Endodermal cell (in vitro differentiated cells): ENCODE results near the gene RRP1B. TPM values are rescaled to one million over a fixed set of nuclear protein-coding genes. Genes with fewer than 3 reads are reported as not detected.

Experiments used
- DNase-seq: peaks from one replicate; pipeline ENCODE4 v3.0.0-alpha.2; 2017
- H3K27ac ChIP-seq: 2 replicates; pipeline ENCODE4 v1.5.1; 2013; ENCODE audit warnings: mild to moderate bottlenecking, low read depth, low read length, moderate library complexity
- H3K27me3 ChIP-seq: 2 replicates; pipeline ENCODE4 v1.6.1; 2013; ENCODE audit warnings: mild to moderate bottlenecking, low read length, moderate library complexity; ENCODE audit not compliant: insufficient read depth, control insufficient read depth, poor library complexity, severe bottlenecking
- H3K36me3 ChIP-seq: 2 replicates; pipeline ENCODE4 v1.7.0; 2013; ENCODE audit warnings: mild to moderate bottlenecking, low read length, moderate library complexity; ENCODE audit not compliant: control insufficient read depth, insufficient read depth
- H3K4me1 ChIP-seq: one replicate; pipeline ENCODE4 v1.7.0; 2013; ENCODE audit warnings: low read length; ENCODE audit not compliant: control insufficient read depth, insufficient read depth
- H3K4me3 ChIP-seq: 2 replicates; pipeline ENCODE4 v1.5.1; 2013; ENCODE audit warnings: mild to moderate bottlenecking, low read length, moderate library complexity
- H3K9ac ChIP-seq: 2 replicates; pipeline ENCODE4 v1.6.1; 2013; ENCODE audit warnings: mild to moderate bottlenecking, low read length, moderate library complexity; ENCODE audit not compliant: poor library complexity, severe bottlenecking; ENCODE audit errors: extremely low read depth
- H3K9me3 ChIP-seq: 2 replicates; pipeline ENCODE4 v1.6.1; 2013; ENCODE audit warnings: mild to moderate bottlenecking, low read length, moderate library complexity; ENCODE audit not compliant: control insufficient read depth
- H3K27ac Mint-ChIP-seq: 2 replicates; pipeline ENCODE4 v1.8.0; 2020; ENCODE audit warnings: mixed read lengths
- H3K27me3 Mint-ChIP-seq: 2 replicates; pipeline ENCODE4 v1.8.0; 2021; ENCODE audit warnings: mild to moderate bottlenecking, mixed read lengths; ENCODE audit not compliant: insufficient read depth
- H3K36me3 Mint-ChIP-seq: 2 replicates; pipeline ENCODE4 v1.8.0; 2020; ENCODE audit warnings: low read depth, mixed read lengths
- H3K4me1 Mint-ChIP-seq: 2 replicates; pipeline ENCODE4 v1.8.0; 2020; ENCODE audit warnings: mixed read lengths
- H3K4me3 Mint-ChIP-seq: 2 replicates; pipeline ENCODE4 v1.8.0; 2020; ENCODE audit warnings: mild to moderate bottlenecking, moderate library complexity, mixed read lengths
- H3K9me3 Mint-ChIP-seq: 2 replicates; pipeline ENCODE4 v1.8.0; 2020; ENCODE audit warnings: mild to moderate bottlenecking, mixed read lengths
- CTCF ChIP-seq: fragments of 200-600 bp; sonication (generic); conservative IDR thresholded peaks from 2 replicates; pipeline ENCODE4 v1.5.0; 2021; ENCODE audit warnings: antibody characterized with exemption, mild to moderate bottlenecking
- whole genome bisulfite sequencing, 2 experiments: methylation state at CpG; one replicate each; pipeline versions ENCODE4 v1.1.5 to v1.1.7; 2013; ENCODE audit warnings: missing lambda C conversion rate in 2 of 2, mixed read lengths in 1 of 2; ENCODE audit not compliant: insufficient coverage in 1 of 2, insufficient read length in 1 of 2; 5-methylcytosine and 5-hydroxymethylcytosine counted together
- total RNA-seq, 2 donors: library from RNA; stranded (reverse); fragmentation: NEBNext Ultra II Directional in 1 of 2; extraction: Animal tissue kit (Norgen Biotek cat#: 25700) in 1 of 2; gene quantifications; 2 replicates in 1 of 2; 3 replicates in 1 of 2; pipeline ENCODE4 v1.2.1, GENCODE V29; 2021

Gene RRP1B
- total RNA-seq, 2 donors from 2014 or later = 44.1 to 46.0 TPM

GRCh38 chr21:43735236-43736091, 76.1 kb downstream of the RRP1B start:
- Histone ChIP-seq H3K36me3 (peaks cover 5% of the 10 kb centered on the region), H3K9ac (no peak overlapping the region), H3K4me1 (no peaks in the 10 kb centered on the region), H3K27me3 (no peaks in the 10 kb centered on the region), H3K9me3 (no peaks in the 10 kb centered on the region), H3K4me3 (no peak overlapping the region), H3K27ac (no peak overlapping the region)
- no peak for DNase-seq
- 90 to 92% methylated on average over 11 to 22 of the region's 22 CpGs for WGBS, 2 experiments
- Mint-ChIP-seq H3K27me3 (no peaks in the 10 kb centered on the region), H3K4me1 (peaks cover under 1% of the 10 kb centered on the region), H3K27ac (peak overlapping the region; percentile 35), H3K36me3 (peaks cover 10% of the 10 kb centered on the region), H3K4me3 (no peak overlapping the region), H3K9me3 (no peaks in the 10 kb centered on the region)
- TF ChIP-seq CTCF = no peak

- H3K4me3 ChIP-seq = no peak overlapping the region
- H3K36me3 ChIP-seq = peaks cover 5% of the 10 kb centered on the region
- no peak overlapping the region for H3K27ac Mint-ChIP-seq
- no peaks in the 10 kb centered on the region for H3K4me1 ChIP-seq
- peaks cover 10% of the 10 kb centered on the region for H3K36me3 Mint-ChIP-seq
- peaks cover 5% of the 10 kb centered on the region for H3K4me1 Mint-ChIP-seq
- no peaks in the 10 kb centered on the region for H3K27me3 Mint-ChIP-seq
- no peak for TF ChIP-seq CTCF
- H3K9me3 ChIP-seq = no peaks in the 10 kb centered on the region
- no peak overlapping the region for H3K27ac ChIP-seq
- DNase-seq = no peak
- H3K4me3 Mint-ChIP-seq = no peak overlapping the region
- no peaks in the 10 kb centered on the region for H3K27me3 ChIP-seq
- WGBS, 2 experiments = 95 to 97% methylated on average over 23 to 25 of the region's 25 CpGs
- H3K9me3 Mint-ChIP-seq = no peaks in the 10 kb centered on the region
- H3K9ac ChIP-seq = no peak overlapping the region
Measured at GRCh38 chr21:43736224-43736883, 77.0 kb downstream of the RRP1B start.

DNA sequence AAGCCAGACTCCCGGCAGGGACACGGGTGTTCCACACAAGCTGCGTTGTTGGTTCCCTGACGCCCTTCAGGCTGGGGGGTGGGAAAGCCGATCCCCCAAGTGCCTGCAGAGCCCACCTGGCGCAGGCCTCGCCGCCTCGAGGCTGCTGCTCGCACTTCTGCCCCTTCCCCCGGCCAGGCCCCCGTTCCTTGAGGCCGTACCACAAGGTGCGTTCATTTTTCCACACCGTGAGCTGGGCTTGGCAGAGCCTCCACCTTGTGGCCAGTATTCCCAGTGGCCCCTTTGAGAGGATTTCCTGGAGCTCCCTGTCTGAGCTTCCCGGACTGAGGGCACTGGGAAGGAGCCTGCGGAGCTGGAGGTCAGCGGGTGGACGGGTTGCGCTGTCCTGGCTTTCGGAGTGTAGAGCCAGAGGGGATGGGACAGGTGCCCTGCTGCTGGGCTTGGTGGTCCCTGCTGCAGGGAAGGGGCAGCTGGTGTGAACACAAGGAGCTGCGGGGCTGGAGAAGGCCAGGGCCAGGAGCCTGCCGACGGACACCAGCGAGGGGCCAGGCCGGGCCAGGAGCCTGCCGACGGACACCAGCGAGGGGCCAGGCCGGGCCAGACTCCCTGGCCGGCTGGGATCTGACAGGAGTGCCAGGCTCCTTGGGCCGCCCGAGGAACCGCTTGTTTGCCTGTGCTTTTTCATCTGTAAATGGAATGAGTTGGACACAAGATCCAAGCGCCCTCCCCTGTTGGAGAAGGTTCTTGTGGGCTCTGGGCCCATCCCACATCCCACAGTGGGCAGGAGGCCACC, 78.0 kb downstream of the RRP1B start:
- Mint-ChIP-seq H3K36me3 (peaks cover 10% of the 10 kb centered on the region), H3K4me1 (peaks cover 5% of the 10 kb centered on the region), H3K9me3 (no peaks in the 10 kb centered on the region), H3K27me3 (no peaks in the 10 kb centered on the region), H3K4me3 (no peak overlapping the region), H3K27ac (no peak overlapping the region)
- 92% methylated on average over 18 to 35 of the region's 35 CpGs for WGBS, 2 experiments
- no peak for DNase-seq
- Histone ChIP-seq H3K4me1 (no peaks in the 10 kb centered on the region), H3K4me3 (no peak overlapping the region), H3K9ac (no peak overlapping the region), H3K27me3 (no peaks in the 10 kb centered on the region), H3K27ac (peak overlapping the region; percentile 32), H3K36me3 (no peaks in the 10 kb centered on the region), H3K9me3 (no peaks in the 10 kb centered on the region)
- no peak for TF ChIP-seq CTCF
